ENCODE data around the gene STX8.

DNA sequence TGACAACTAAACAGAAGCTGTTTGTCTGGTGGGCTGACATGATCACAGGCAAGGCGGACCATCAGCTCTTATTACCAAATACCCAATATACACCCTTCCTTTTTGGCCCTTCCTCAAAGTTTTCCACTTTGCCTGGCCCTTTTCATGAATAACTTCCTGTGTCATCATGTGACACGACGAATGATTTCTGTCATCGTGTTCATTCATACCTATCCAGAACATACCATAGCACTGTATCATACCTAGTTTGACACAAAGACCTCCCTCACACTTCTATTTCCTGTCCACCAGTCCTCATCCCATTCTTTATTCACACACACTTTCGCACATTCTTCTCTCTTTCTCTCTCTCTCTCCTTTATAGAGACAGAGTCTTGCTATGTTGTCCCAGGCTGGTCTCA is 131.8 kb downstream of the STX8 start:
- TF ChIP-seq, protein P1, sequence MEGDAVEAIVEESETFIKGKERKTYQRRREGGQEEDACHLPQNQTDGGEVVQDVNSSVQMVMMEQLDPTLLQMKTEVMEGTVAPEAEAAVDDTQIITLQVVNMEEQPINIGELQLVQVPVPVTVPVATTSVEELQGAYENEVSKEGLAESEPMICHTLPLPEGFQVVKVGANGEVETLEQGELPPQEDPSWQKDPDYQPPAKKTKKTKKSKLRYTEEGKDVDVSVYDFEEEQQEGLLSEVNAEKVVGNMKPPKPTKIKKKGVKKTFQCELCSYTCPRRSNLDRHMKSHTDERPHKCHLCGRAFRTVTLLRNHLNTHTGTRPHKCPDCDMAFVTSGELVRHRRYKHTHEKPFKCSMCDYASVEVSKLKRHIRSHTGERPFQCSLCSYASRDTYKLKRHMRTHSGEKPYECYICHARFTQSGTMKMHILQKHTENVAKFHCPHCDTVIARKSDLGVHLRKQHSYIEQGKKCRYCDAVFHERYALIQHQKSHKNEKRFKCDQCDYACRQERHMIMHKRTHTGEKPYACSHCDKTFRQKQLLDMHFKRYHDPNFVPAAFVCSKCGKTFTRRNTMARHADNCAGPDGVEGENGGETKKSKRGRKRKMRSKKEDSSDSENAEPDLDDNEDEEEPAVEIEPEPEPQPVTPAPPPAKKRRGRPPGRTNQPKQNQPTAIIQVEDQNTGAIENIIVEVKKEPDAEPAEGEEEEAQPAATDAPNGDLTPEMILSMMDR (IDR thresholded peaks at IDR 0.05): no peak
- no peak for TF ChIP-seq POLR2A (IDR thresholded peaks at IDR 0.05)
- TF ChIP-seq POLR2AphosphoS5 (IDR thresholded peaks at IDR 0.05; ENCODE audit: insufficient read depth in 1 of 2, low read depth in 1 of 2): no peak

All from vagina (tissue), 2 donors.